NCI-H2107 treated with DMSO at 0.1 percent for 48 hours (cell line): ENCODE results near the gene DPP10.
A peak's percentile ranks its signal among the peaks of the same experiment; 100 is the strongest.
"Not testable (repeated sequence)": the region's sequence is repeated elsewhere in the genome, so short reads cannot be mapped to it uniquely, and the experiment has no call there.

Experiments used
- DNase-seq: peaks from one replicate; lab custom pipeline; 2025; ENCODE audit not compliant: unreplicated experiment; lab: John Stamatoyannopoulos, UW

DPP10 gene

DNA sequence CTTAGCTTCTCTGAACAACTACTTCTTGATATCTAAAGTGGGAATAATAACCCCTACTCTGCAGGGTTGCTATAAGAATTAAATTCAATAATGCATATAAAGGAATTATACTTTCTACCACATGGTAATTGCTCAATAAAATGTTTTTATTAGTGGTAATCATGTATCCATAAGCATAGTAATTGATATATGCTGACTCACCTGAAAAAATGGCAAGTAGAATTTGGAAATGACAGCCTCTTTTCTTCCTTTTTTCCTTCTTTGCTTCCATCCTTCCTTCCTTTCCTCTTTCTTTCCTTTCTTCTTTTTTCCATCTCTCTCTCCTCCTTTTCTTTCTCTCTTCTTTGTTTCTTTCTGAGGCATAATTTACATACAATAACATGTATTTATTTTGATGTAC is 65.3 kb downstream of the DPP10 start:
- no peak for DNase-seq

GRCh38 chr2:114515882-114516281 is 73.4 kb downstream of the DPP10 start:
- DNase-seq: no peak

GRCh38 chr2:114517580-114517979 is 75.1 kb downstream of the DPP10 start:
- DNase-seq: no peak

DNA sequence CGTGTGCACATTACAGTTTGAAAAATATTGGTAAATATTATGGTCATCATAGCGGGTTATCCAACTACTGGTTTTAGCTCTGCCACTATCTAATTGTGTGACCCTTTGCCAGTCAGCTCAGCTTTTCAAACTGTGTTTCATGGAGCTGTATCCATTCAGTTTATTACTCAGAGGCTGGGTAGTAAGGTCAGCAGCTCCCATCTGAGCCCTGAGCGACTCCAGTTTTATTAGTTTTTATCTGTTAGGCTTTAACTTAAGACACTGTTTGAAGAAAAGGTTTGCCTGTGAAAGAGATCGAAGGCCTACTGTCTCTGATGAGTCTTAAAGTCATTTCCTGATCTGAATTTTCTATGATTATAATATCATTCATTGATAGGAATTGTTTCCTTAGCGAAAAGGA is 76.3 kb downstream of the DPP10 start:
- no peak for DNase-seq

DNA sequence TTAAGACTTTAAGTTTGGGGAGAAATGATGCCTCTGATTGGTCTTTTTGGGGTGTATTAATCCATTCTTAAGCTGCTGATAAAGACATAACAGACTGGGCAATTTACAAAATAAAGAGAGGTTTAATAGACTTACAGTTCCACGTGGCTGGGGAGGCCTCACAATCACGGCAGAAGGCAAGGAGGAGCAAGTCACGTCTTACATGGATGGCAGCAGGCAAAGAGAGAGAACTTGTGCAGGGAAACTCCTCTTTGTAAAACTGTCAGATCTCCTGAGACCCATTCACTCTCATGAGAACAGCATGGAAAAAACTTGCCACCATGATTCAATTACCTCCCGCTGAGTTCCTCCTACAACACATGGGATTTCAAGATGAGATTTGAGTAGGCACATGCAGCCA is 80.2 kb downstream of the DPP10 start:
- DNase-seq: not testable (repeated sequence)

DNA sequence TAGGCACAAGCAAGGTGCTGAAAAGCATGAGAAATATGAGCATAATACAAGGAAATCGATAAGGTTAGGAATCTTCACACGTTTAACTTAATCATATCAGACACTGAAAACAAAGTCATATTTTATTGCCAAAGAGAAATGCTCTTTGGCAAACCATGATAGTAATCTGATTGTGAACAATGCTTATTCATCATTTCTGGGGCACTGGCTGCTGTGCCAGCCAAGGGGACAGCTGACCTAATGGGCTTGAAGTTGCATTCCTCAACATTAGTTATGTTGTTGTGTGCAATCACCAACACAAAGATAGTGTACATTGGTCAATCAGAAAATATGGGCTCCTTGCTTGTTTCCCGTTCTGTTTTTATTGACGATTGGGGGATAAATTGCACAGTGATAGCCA is 83.5 kb downstream of the DPP10 start:
- no peak for DNase-seq

- DNase-seq: no peak
Observed at GRCh38 chr2:114526841-114527240, 84.4 kb downstream of the DPP10 start.

GRCh38 chr2:114527330-114527983 is 85.0 kb downstream of the DPP10 start:
- DNase-seq: no peak

GRCh38 chr2:114534116-114535084 is 92.0 kb downstream of the DPP10 start:
- no peak for DNase-seq

DNA sequence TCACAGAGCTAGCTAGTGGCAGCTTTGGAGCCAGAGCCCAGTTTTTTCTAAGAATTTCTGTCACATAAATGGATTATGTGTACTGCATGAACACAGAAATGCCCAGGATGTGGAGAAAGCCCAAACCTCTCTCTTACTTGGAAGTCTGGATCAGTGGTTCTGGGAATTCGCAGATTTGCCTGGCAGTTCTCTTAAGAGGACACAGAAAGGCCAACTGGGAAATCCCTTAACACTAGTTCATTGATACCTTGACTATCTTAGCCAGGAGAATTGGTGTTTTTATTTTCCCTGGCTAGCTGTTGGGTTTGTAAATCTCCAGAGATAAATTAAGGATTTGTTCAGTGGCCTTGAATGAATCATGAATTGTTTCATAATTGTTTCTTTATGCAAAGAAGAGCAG is 95.3 kb downstream of the DPP10 start:
- DNase-seq: no peak

DNA sequence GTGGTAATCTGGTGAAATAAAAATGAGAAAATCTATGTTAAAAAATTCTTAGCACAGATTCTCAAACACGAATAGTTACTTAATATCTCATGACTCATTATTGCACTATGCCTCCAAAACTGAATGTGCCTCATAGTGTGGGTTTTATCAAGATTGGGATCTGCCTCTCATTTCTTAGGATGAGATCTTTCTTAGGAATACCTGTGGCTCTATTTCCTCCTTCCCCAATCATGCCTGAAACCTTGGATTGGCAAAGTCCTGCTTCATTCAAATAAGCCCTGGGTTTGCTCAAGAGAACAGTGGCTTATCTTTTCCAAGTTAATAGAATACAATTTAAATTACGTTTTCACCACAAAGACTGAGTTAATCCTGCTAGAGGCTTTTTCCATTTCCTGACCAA is 100.3 kb downstream of the DPP10 start:
- no peak for DNase-seq

GRCh38 chr2:114543236-114543766 is 100.9 kb downstream of the DPP10 start:
- no peak for DNase-seq

DNA sequence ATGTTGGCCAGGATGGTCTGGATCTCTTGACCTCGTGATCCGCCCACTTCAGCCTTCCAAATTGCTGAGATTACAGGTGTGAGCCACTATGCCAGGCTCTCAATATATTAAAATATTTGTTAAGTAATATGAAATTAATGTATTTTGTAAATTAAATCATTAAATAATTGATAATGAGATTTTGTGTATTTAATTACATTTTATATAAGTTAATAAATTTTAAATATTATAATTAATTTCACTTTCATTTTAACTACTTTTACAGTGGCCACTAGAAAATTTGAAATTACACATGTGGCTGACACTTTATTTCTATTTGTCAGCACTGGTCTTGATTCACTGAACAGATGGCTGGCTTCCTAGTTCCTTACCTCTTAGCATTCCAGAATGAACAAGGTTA is 102.6 kb downstream of the DPP10 start:
- no peak for DNase-seq

DNA sequence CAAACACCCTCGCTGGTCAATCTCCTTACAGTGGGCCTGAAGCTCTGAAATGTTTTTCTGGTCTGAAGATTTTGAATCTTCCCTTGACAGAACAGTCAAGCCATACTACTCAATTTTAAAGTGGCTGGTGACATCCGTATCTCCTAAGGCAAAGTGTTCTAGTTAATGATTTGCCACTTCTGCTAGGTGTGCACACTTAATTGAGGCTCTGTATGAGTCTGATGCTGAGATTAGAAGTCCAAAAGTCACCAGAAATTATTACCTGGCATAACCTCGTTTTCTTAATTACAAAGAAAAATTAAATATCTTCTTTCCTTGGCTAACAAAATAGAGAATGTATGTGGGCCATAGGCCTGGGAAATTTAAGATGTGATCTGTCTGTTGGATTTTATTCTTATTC is 104.1 kb downstream of the DPP10 start:
- DNase-seq: no peak

DNA sequence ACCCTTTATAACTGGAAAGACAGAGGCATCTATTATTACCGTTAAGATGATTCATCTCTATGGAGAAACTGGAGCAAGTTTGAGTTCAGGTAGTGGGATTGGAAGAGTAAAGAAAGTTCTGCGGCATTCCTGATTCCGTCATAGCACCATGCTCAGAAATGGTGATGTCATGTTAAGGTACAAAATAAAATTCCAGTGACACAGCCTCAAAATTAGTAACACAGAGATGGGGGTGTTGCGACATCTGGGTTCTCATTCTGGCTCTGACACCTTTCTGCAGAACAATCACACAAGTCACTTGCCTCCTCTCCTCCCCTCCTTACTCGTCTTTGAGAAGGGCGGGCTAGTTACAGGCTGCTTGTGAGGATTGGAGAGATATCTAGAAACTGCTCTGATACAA is 105.7 kb downstream of the DPP10 start:
- no peak for DNase-seq

DNA sequence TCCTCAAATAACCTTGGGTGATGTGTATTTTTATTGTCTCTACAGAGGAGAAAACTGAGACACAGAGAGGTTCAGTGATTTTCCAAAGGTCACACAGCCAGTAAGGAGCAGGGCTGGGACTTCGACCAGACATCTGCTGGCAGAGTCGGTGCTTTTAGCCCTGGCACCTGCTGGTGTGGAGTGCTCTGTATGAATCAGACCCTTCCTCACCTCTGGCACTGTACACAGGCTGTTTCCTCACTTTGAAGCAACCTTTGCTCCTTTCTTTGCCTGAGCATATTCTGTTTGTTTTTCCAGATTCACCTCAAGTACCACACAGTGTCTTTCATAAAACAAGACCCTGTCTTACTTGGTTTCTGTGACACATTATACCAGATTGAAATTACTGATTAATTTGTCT is 107.9 kb downstream of the DPP10 start:
- DNase-seq: no peak

DNA sequence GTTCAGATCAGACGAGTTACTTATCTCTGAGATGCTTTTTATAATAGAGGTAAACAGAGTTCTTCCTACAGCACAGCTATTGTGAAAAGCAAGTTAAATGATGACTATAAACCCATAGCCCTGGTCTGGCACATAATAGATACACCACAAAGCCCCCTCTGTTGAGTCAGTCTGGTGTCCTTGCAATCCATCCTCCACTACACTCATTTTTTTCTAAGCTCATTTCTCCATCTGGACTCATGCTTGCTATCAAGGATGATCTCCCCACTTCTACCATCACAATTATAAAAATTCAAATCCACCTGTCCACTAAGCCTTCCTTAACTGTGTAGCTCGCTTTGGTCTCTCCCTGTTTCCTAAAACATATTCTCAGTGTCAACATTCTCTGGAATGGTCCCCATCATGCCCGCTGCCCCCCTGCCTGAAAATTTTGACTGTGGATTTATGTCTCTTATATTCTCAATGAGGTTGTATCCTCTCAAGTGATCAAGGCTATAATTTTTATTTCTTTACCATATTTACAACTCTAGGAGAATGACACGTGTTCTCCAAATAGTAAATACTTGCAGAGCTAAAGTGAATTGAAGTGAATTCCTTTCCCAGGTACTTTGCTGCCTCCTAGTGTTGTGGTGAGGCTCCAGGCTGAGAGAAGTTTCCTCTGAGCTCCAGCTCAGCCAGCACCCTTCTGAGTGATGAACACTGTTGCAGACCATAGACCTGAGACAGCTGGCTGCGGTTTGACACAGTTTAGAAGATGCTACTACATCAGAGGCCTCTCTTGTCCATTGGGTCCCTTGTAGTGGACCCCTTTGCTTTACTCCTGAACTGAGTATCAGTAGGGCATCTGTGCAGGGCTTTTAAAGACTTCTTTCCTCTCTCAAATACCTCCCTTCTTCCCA is 108.7 kb downstream of the DPP10 start:
- peak; percentile 60 for DNase-seq

DNA sequence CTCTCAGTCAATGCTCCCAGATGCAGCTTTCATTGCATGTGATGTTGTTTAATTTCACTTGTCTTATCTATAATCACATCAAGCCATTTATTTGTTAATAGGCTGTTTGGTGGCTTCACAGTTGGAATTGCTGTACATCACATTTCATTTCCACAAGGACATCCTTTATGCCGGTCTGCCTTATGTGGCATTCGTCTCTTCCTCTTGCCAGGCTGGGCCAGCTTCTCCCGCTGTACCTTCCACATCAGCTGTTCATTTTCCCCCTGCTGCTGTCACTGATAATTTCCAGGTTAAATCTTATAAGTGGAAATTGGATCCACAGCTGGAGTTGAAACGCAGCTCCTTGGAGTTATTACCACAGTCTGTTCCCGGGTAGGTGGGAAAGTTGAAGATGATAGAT is 110.6 kb downstream of the DPP10 start:
- DNase-seq: no peak

GRCh38 chr2:114569166-114569565 is 126.7 kb downstream of the DPP10 start:
- DNase-seq: no peak

GRCh38 chr2:114577657-114578056 is 135.2 kb downstream of the DPP10 start:
- DNase-seq: no peak

DNA sequence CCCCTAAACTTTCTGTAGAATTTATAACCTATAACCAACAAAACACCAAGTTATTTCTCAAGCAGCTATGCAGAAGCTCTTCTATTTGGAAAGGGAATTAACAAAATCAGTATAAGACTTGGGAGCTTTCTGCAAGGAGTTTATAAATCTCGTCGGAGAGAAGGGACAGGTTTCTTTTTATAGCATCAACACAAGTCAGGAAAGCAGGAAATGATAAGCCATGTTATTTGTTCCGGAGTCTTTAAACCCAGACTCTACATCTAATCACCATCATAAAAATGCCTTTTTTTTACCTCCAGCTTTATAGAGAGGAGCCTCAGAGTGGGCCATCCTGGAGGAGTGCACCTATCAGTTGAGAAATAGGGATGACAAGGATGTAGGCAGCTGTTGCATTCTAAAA is 137.1 kb downstream of the DPP10 start:
- DNase-seq: no peak
